GM12865 (cell line): ENCODE measurements around the gene GOLGA1.

Experiments used
- DNase-seq: peaks from one replicate; pipeline ENCODE4 v3.0.0; 2010; ENCODE audit warnings: low read depth
- H3K4me3 ChIP-seq: 2 replicates; pipeline ENCODE4 v1.5.1; 2011; ENCODE audit warnings: mild to moderate bottlenecking, low read depth, low read length, control low read depth
- TF ChIP-seq, protein P1 (sequence below): IDR thresholded peaks from 2 replicates; pipeline ENCODE4 v1.5.1; 2011; ENCODE audit warnings: low read length, control low read depth, low read depth, inconsistent platforms; ENCODE audit not compliant: insufficient read depth; ENCODE audit errors: missing control alignments

Gene GOLGA1

DNA sequence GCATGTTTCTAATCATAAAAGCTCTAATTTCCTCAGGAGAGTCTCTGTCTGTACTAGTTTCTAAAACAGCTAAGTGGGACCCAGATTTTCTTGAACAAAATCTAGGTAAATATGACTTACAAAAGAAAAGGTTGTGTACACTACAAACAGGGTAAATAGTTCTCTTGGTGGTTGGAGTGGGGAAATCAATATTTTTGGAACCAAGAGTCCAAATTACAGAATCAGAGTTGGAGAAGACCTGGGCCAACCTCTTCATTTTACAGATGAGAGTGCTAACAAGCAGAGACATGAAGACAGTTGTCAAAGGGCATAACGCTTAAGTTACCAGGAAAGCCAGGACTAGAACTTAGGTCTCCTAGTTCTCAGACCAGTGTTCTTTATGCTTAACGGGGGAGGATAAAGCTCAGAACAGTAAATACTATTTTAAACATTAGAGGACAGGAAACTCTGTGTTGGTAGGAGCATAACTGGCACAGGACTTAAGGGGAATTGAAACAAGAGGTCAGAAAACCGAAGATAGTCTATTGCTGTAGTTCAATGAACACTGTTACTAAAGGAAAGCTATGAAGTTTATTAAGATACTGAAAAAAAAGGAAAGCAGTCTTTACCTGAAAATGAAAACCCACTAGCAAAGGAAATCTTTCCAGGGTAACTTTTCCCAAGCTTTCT is 9.3 kb upstream of the GOLGA1 start:
- TF ChIP-seq, protein P1, sequence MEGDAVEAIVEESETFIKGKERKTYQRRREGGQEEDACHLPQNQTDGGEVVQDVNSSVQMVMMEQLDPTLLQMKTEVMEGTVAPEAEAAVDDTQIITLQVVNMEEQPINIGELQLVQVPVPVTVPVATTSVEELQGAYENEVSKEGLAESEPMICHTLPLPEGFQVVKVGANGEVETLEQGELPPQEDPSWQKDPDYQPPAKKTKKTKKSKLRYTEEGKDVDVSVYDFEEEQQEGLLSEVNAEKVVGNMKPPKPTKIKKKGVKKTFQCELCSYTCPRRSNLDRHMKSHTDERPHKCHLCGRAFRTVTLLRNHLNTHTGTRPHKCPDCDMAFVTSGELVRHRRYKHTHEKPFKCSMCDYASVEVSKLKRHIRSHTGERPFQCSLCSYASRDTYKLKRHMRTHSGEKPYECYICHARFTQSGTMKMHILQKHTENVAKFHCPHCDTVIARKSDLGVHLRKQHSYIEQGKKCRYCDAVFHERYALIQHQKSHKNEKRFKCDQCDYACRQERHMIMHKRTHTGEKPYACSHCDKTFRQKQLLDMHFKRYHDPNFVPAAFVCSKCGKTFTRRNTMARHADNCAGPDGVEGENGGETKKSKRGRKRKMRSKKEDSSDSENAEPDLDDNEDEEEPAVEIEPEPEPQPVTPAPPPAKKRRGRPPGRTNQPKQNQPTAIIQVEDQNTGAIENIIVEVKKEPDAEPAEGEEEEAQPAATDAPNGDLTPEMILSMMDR = no peak
- peak; percentile 47 for DNase-seq
- no peak overlapping the region for H3K4me3 ChIP-seq

DNA sequence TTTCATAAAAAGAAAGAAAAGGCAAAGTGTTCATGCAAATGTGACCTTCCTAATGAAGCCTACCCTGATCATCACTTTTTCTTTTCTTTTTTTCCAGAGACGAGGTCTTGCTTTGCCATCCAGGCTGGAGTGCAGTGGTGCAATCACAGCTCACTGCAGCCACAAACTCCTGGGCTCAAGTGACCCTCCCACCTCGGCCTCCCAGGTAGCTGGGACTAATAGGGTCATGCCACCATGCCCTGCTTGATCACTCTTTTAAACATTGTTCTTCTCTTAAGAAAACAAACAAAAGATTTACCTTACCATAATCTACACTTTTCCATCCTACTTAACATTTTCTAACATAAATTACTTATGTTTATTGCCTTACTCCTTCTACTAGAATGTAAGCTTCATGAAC is 8.5 kb upstream of the GOLGA1 start:
- TF ChIP-seq, protein P1 = no peak
- H3K4me3 ChIP-seq = no peak overlapping the region
- no peak for DNase-seq

DNA sequence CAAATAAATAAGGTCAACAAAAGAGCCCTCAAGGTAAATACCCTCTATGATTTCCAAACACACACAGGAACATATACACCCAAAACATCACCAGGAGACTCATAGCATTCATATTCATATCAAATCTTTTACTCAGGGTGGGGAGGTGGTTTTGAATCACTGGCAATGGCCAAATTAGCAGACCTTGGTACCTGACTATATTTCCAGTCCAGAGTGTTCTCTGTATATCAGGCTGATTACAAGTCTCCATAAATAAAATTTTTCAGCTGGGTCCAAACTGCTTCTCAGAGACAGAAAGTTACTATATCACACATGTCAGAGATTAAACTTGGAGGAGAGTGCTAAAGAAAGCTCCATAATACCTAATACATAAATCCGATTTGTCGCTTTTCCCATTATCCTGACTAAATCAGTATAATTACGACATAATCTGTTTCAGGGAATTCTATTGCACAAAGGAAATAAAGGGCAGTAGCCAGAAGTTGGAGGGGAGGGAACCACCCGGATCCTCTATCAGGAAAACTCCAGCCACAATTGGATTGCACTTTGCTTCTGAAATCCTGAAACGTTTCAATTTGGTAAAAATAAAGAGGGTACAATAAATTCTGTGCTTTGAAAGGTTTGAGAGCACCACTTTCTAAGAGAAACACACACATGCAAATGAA is 7.0 kb upstream of the GOLGA1 start:
- no peak overlapping the region for H3K4me3 ChIP-seq
- TF ChIP-seq, protein P1 = no peak
- no peak for DNase-seq

DNA sequence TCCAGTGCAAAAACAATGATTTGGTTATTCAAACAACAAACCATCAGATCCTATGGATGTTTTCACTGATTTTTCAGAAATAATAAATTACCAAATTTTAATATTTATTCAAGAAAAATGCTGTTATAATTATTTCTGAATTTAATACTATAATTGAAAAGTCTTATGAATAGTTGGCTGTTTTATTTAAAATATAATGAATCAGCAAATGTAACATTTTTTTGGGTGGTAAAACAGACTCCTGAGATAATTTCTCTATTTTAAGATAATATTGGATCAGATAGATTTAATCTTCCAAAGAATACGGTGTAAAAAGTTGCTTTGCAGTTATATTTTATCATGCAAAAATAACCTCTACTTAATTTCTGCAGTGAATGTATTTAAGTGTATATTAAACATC is 5.3 kb upstream of the GOLGA1 start:
- DNase-seq = no peak
- H3K4me3 ChIP-seq = no peak overlapping the region
- TF ChIP-seq, protein P1 = no peak

DNA sequence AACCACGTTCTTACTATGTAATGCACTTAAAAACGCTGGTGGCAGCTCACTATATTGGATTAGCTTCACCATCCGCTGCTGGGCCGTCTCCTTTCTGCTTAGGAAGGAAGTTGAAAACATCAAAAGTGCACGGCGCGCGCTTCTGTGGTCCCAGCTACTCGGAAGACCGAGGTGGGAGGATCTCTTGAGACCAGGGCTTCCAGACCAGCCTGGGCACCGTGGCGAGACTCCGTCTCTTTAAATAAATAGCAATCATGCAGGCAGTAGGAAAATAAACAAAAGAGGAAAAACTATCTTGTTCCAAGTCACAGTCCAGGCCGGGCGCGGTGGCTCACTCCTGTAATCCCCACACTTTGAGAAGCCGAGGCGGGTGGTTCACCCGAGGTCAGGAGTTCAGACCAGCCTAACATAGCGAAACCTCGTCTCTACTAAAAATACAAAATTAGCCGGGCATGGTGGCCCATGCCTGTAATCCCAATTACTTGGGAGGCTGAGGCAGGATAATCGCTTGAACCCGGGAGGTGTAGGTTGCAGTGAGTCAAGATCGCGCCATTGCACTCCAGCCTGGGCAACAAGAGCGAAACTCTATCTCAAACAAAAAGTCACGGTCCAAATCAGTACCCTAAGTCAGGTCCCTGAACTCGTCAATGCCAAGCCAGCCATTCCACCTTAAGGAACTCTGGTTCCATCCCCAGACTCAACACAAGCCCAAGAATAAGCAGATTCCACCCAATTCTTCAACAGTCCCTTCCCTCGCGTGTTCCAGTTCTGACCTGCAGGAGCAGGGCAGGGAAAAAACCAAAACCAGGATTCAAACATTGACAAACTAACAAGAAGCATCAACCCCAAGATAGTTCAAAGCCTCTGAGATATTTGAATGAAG is 1.0 kb upstream of the GOLGA1 start:
- H3K4me3 ChIP-seq = peak overlapping the region; percentile 76
- DNase-seq = peak; percentile 83
- TF ChIP-seq, protein P1 = no peak

DNA sequence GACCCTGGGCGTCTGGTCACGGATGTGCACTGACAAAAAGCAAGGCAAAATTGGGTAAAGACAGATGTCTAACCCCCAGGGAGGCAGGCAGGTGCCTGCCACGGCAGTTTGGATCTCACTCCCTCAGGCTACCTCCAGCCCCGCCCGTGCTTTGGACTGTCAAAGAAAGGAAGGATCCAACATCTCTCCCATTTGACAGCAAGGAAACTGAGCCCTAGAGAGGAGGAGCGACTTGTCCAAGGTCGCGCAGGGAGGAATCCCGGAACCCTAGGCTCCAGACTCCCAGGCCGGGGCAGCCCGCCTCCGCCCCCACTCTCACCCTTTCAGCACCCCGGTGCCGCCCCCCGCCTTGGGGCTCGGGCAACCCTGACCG is 376 bp downstream of the GOLGA1 start:
- DNase-seq = no peak
- peak overlapping the region; percentile 76 for H3K4me3 ChIP-seq
- TF ChIP-seq, protein P1 = no peak
